K562 (cell line): ENCODE results near the gene ZBTB24. TPM values are rescaled to one million over a fixed set of nuclear protein-coding genes. Genes with fewer than 3 reads are reported as not detected.
A peak's percentile ranks its signal among the peaks of the same experiment; 100 is the strongest.

ENCODE experiments used
- CBX8 ChIP-seq: fragments of 200-600 bp; sonication (generic); IDR thresholded peaks from 2 replicates; pipeline ENCODE4 v1.6.1; 2012; ENCODE audit warnings: borderline replicate concordance, mixed run types, low read depth, mild to moderate bottlenecking, moderate library complexity, mixed read lengths, low read length, control low read depth, inconsistent platforms; ENCODE audit not compliant: poor library complexity, severe bottlenecking; ENCODE audit errors: extremely low read depth
- CHD1 ChIP-seq: fragments of 200-600 bp; sonication (generic); IDR thresholded peaks from one replicate; pipeline ENCODE4 v1.6.1; 2012; ENCODE audit warnings: mild to moderate bottlenecking, moderate library complexity, low read length, inconsistent platforms
- EGR1 ChIP-seq: fragments of 450-650 bp; conservative IDR thresholded peaks from 2 replicates; pipeline ENCODE4 v1.6.1; 2017; ENCODE audit warnings: mild to moderate bottlenecking
- FOXM1 ChIP-seq, 2 experiments: fragments of 450-650 bp in 1 of 2; sonication (generic) in 1 of 2; formaldehyde crosslinking in 1 of 2; IDR thresholded peaks; 2 replicates each; pipeline versions ENCODE4 v1.6.1 to v1.9.0; 2017 to 2022; ENCODE audit warnings: low read depth in 2 of 2, mild to moderate bottlenecking in 2 of 2, missing genetic modification reagents in 1 of 2, moderate library complexity in 1 of 2
- FUS ChIP-seq: fragments of 200-400 bp; formaldehyde crosslinking; optimal IDR thresholded peaks from 2 replicates; pipeline ENCODE3; 2017; ENCODE audit warnings: low read depth, low read length
- HNRNPUL1 ChIP-seq: fragments of 200-400 bp; formaldehyde crosslinking; IDR thresholded peaks from 2 replicates; pipeline ENCODE4 v1.6.1; 2017; ENCODE audit warnings: low read length
- KDM1A ChIP-seq, 2 experiments: fragments of 450-650 bp; IDR thresholded peaks; 2 replicates each; pipeline ENCODE4 v1.6.1; 2016; ENCODE audit warnings: mild to moderate bottlenecking in 2 of 2
- MBD2 ChIP-seq: sonication (generic); IDR thresholded peaks from 2 replicates; pipeline ENCODE4 v1.6.1; 2016; ENCODE audit warnings: low read depth, borderline replicate concordance
- MEF2A ChIP-seq: IDR thresholded peaks from 2 replicates; pipeline ENCODE4 v1.6.1; 2011; ENCODE audit warnings: low read depth, mild to moderate bottlenecking, low read length, moderate library complexity; ENCODE audit not compliant: control insufficient read depth
- NCOA4 ChIP-seq: fragments of 450-650 bp; IDR thresholded peaks from 2 replicates; pipeline ENCODE4 v1.6.1; 2018; ENCODE audit warnings: mild to moderate bottlenecking; ENCODE audit not compliant: partially characterized antibody
- NFATC3 ChIP-seq: fragments of 450-650 bp; IDR thresholded peaks from 2 replicates; pipeline ENCODE4 v1.6.1; 2017; ENCODE audit warnings: mild to moderate bottlenecking
- PHF21A ChIP-seq: fragments of 450-650 bp; IDR thresholded peaks from 2 replicates; pipeline ENCODE4 v1.6.1; 2017; ENCODE audit warnings: low read depth, borderline replicate concordance
- PML ChIP-seq: IDR thresholded peaks from 2 replicates; pipeline ENCODE4 v1.6.1; 2012; ENCODE audit warnings: low read length, inconsistent platforms
- POU5F1 ChIP-seq: fragments of 150-350 bp; IDR thresholded peaks from 2 replicates; pipeline ENCODE4 v1.6.1; 2014; ENCODE audit warnings: borderline replicate concordance, low read length, low read depth, mild to moderate bottlenecking; ENCODE audit not compliant: partially characterized antibody
- RBM39 ChIP-seq: fragments of 200-400 bp; formaldehyde crosslinking; optimal IDR thresholded peaks from 2 replicates; pipeline ENCODE3; 2018; ENCODE audit warnings: low read depth, low read length
- SRSF7 ChIP-seq: fragments of 200-400 bp; formaldehyde crosslinking; optimal IDR thresholded peaks from 2 replicates; pipeline ENCODE3; 2017; ENCODE audit warnings: mild to moderate bottlenecking, low read depth, low read length
- XRCC5 ChIP-seq: fragments of 200-400 bp; formaldehyde crosslinking; IDR thresholded peaks from 2 replicates; pipeline ENCODE4 v1.6.1; 2017; ENCODE audit warnings: low read depth, mild to moderate bottlenecking, low read length
- ZC3H8 ChIP-seq: fragments of 450-650 bp; IDR thresholded peaks from 2 replicates; pipeline ENCODE4 v1.6.1; 2017
- ZEB2 ChIP-seq: fragments of 450-650 bp; IDR thresholded peaks from 2 replicates; pipeline ENCODE4 v1.6.1; 2016
- ZNF12 ChIP-seq: sonication (generic); formaldehyde crosslinking; IDR thresholded peaks from 2 replicates; pipeline ENCODE4 v1.4.0; 2020; ENCODE audit warnings: mild to moderate bottlenecking, missing genetic modification reagents
- ZNF253 ChIP-seq: fragments of 250-450 bp; sonication (Bioruptor Pico); conservative IDR thresholded peaks from 2 replicates; pipeline ENCODE4 v1.6.1; 2021; ENCODE audit warnings: mild to moderate bottlenecking
- ZNF274 ChIP-seq: IDR thresholded peaks from 2 replicates; pipeline ENCODE4 v1.6.1; 2011; ENCODE audit warnings: low read depth, mild to moderate bottlenecking, low read length, moderate library complexity, borderline replicate concordance
- ZNF354B ChIP-seq: fragments of 250-450 bp; sonication (Bioruptor Pico); IDR thresholded peaks from 2 replicates; pipeline ENCODE4 v1.4.0; 2020
- polyA plus RNA-seq, 8 experiments: library from polyadenylated mRNA; depleted of rRNA in 4 of 8; stranded (reverse) in 5 of 8; unstranded in 3 of 8; fragments of >200 nt; fragmentation: Nextera tagmentation in 2 of 8; fragmentation: Illumina TruSeq in 1 of 8; extraction: Ambion mirVana in 2 of 8; extraction: Trizol in 1 of 8; gene quantifications; 2 replicates each; pipeline versions ENCODE4 v1.2.1 to v1.2.3, GENCODE V29; 2011 to 2014; ENCODE audit warnings: inconsistent platforms in 1 of 8, missing spikeins in 1 of 8
- total RNA-seq, 7 experiments: library from RNA; depleted of rRNA in 6 of 7; stranded (reverse); fragments of >200 nt in 6 of 7; fragmentation: Illumina TruSeq in 2 of 7; extraction: Trizol in 2 of 7; gene quantifications; 2 replicates each; pipeline versions ENCODE4 v1.2.1 to v1.2.3, GENCODE V29; 2011 to 2021; ENCODE audit warnings: low replicate concordance in 1 of 7
- TF ChIP-seq, protein P1 (sequence below): fragments of 450-650 bp; IDR thresholded peaks from 2 replicates; pipeline ENCODE4 v1.6.1; 2016; ENCODE audit warnings: antibody characterized with exemption
- TF ChIP-seq, protein P2 (sequence below): IDR thresholded peaks from 2 replicates; pipeline ENCODE4 v1.6.1; 2011; ENCODE audit not compliant: insufficient read length; ENCODE audit errors: extremely low read depth
- TF ChIP-seq, protein P3 (sequence below): IDR thresholded peaks from 2 replicates; pipeline ENCODE4 v1.6.1; 2011; ENCODE audit warnings: borderline replicate concordance, low read depth, mild to moderate bottlenecking, moderate library complexity, low read length; ENCODE audit not compliant: insufficient read depth, poor library complexity, severe bottlenecking

ZBTB24 gene
- total and polyA plus RNA-seq, 9 of the 15 experiments (the other 6 are each of a cell fraction or from before 2014, with no cell fraction given): 2.0 to 16.7 (median 8.3) TPM

DNA sequence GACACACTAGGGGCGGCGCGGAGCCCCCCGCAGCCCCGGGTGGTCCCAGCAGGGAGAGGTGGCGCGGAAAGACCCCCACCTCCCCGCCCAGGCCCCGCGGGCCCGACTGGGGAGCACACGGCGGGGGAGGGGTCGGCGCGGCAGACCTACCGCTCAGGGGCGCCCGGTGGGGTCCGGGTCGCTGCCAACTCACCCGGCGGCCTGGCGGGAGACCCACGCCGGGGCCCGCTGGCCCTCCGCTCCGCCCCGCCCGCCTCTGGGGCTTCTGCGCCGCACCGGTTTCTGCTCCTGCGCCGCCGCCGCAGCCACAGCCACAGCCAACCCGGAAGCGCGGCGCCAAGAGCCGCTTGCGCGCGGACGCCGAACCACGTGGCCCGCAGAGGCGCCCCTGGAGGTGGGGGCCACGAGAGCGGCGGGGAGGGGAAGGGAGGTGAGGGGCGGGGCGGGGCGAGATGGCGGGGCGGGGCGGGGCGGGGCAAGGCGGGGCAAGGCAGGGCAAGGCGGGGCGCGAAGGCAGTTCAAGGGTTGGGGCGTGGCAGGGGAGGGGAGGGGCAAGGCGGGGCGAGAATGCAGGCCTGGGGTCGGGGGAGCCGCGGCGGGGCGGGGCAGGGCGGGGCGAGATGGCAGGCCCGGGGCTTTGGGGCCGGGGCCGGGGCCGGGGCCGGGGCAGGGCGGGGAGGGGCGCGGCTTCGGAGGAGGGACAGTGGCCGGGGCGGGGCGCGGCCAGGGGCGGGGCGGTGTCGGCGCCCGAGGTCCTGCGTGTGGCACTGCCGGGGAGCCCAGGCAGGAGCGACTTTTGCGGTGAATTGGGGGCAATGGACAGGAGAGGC lies at the start of gene ZBTB24 (continued):
- TF ChIP-seq NCOA4 (no peak), ZNF12 (CRISPR knock-in tag) (no peak), HNRNPUL1 (no peak), CBX8 (no peak), PML (no peak), SRSF7 (no peak), ZC3H8 (no peak), ZNF354B (CRISPR knock-in tag) (no peak), MBD2 (no peak), CHD1 (no peak), FUS (no peak), FOXM1 (IDR thresholded peaks at IDR 0.05; ENCODE audit: low read depth) (no peak), FOXM1 (CRISPR knock-in tag; IDR thresholded peaks at IDR 0.05; ENCODE audit: low read depth) (no peak), ZNF274 (no peak), PHF21A (no peak), ZNF253 (CRISPR knock-in tag) (no peak), KDM1A (IDR thresholded peaks at IDR 0.05) (no peak), ZEB2 (no peak), EGR1 (no peak), NFATC3 (no peak), MEF2A (no peak), RBM39 (no peak), XRCC5 (no peak), POU5F1 (no peak)
- TF ChIP-seq, protein P1, sequence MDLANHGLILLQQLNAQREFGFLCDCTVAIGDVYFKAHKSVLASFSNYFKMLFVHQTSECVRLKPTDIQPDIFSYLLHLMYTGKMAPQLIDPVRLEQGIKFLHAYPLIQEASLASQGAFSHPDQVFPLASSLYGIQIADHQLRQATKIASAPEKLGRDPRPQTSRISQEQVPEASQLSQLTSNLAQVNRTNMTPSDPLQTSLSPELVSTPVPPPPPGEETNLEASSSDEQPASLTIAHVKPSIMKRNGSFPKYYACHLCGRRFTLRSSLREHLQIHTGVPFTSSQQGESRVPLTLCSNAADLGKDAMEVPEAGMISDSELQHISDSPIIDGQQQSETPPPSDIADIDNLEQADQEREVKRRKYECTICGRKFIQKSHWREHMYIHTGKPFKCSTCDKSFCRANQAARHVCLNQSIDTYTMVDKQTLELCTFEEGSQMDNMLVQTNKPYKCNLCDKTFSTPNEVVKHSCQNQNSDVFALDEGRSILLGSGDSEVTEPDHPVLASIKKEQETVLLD: no peak
- TF ChIP-seq, protein P2, sequence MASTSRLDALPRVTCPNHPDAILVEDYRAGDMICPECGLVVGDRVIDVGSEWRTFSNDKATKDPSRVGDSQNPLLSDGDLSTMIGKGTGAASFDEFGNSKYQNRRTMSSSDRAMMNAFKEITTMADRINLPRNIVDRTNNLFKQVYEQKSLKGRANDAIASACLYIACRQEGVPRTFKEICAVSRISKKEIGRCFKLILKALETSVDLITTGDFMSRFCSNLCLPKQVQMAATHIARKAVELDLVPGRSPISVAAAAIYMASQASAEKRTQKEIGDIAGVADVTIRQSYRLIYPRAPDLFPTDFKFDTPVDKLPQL: no peak
- TF ChIP-seq, protein P3, sequence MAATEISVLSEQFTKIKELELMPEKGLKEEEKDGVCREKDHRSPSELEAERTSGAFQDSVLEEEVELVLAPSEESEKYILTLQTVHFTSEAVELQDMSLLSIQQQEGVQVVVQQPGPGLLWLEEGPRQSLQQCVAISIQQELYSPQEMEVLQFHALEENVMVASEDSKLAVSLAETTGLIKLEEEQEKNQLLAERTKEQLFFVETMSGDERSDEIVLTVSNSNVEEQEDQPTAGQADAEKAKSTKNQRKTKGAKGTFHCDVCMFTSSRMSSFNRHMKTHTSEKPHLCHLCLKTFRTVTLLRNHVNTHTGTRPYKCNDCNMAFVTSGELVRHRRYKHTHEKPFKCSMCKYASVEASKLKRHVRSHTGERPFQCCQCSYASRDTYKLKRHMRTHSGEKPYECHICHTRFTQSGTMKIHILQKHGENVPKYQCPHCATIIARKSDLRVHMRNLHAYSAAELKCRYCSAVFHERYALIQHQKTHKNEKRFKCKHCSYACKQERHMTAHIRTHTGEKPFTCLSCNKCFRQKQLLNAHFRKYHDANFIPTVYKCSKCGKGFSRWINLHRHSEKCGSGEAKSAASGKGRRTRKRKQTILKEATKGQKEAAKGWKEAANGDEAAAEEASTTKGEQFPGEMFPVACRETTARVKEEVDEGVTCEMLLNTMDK: peak; percentile 14
